CD4-positive, alpha-beta T cell treated with Interleukin-6 for 4 hours (primary cell): Measurements from ENCODE around the gene HTR2B.
"Not testable (repeated sequence)": the region's sequence is repeated elsewhere in the genome, so short reads cannot be mapped to it uniquely, and the experiment has no call there.

Experiments used
- DNase-seq: peaks from one replicate; pipeline ENCODE4 v3.0.0-alpha.2; 2020; ENCODE audit warnings: mixed read lengths

The HTR2B gene

GRCh38 chr2:231088754-231089153, 36.1 kb downstream of the HTR2B start:
- DNase-seq, result no peak

- no peak for DNase-seq
Measured at GRCh38 chr2:231084565-231084964, 40.3 kb downstream of the HTR2B start.

- DNase-seq, result no peak
Measured at GRCh38 chr2:231069379-231070054, 55.3 kb downstream of the HTR2B start.

GRCh38 chr2:231068525-231069222, 56.2 kb downstream of the HTR2B start:
- no peak for DNase-seq

GRCh38 chr2:231067531-231067930, 57.3 kb downstream of the HTR2B start:
- not testable (repeated sequence) for DNase-seq

GRCh38 chr2:231065966-231066365, 58.9 kb downstream of the HTR2B start:
- DNase-seq, result no peak

- DNase-seq, result no peak
Measured at GRCh38 chr2:231063347-231063746, 61.5 kb downstream of the HTR2B start.

- no peak for DNase-seq
Measured at GRCh38 chr2:231062776-231063175, 62.1 kb downstream of the HTR2B start.

GRCh38 chr2:231059756-231060155, 65.1 kb downstream of the HTR2B start:
- DNase-seq, result no peak

- no peak for DNase-seq
Measured at GRCh38 chr2:231058761-231059550, 65.9 kb downstream of the HTR2B start.
